Spleen (tissue), 11 donors: ENCODE measurements around the gene PRKCH. TPM values are rescaled to one million over a fixed set of nuclear protein-coding genes. Genes with fewer than 3 reads are reported as not detected.
A peak's percentile ranks its signal among the peaks of the same experiment; 100 is the strongest.

Source experiments
- DNase-seq: peaks from one replicate; pipeline ENCODE4 v3.0.0-alpha.2; 2020
- H3K27ac ChIP-seq, 8 donors: fragments of 200-600 bp; sonication (generic) in 7 of 8; 1 replicate in 4 of 8; 2 replicates in 4 of 8; pipeline versions ENCODE4 v1.5.0 to v1.8.0; 2016 to 2021; ENCODE audit warnings: inconsistent platforms in 4 of 8, mild to moderate bottlenecking in 4 of 8, moderate library complexity in 1 of 8
- H3K27me3 ChIP-seq, 7 donors: fragments of 200-600 bp; sonication (generic) in 6 of 7; replicated peaks in 1 of 7; 1 replicate in 4 of 7; 2 replicates in 3 of 7; pipeline versions ENCODE4 v1.5.0 to v1.8.0; 2016 to 2021; ENCODE audit warnings: inconsistent platforms in 3 of 7, mild to moderate bottlenecking in 1 of 7
- H3K36me3 ChIP-seq, 6 donors: fragments of 200-600 bp; sonication (generic) in 5 of 6; 1 replicate in 4 of 6; 2 replicates in 2 of 6; pipeline versions ENCODE4 v1.5.0 to v1.8.0; 2016 to 2021; ENCODE audit warnings: inconsistent platforms in 2 of 6
- H3K4me1 ChIP-seq, 6 donors: fragments of 200-600 bp; sonication (generic) in 5 of 6; 1 replicate in 3 of 6; 2 replicates in 3 of 6; pipeline versions ENCODE4 v1.5.0 to v1.8.0; 2016 to 2021; ENCODE audit warnings: inconsistent platforms in 3 of 6
- H3K4me3 ChIP-seq, 8 donors: fragments of 200-600 bp; sonication (generic) in 7 of 8; 1 replicate in 4 of 8; 2 replicates in 4 of 8; pipeline versions ENCODE4 v1.5.0 to v1.8.0; 2016 to 2021; ENCODE audit warnings: inconsistent platforms in 4 of 8, mild to moderate bottlenecking in 4 of 8, moderate library complexity in 2 of 8
- H3K9me3 ChIP-seq, 8 donors: fragments of 200-600 bp; sonication (generic) in 7 of 8; 1 replicate in 4 of 8; 2 replicates in 4 of 8; pipeline versions ENCODE4 v1.5.0 to v1.8.0; 2016 to 2021; ENCODE audit warnings: inconsistent platforms in 4 of 8
- CTCF ChIP-seq, 11 experiments: fragments of 200-600 bp in 7 of 11; fragments of 450-650 bp in 4 of 11; sonication (generic) in 4 of 11; IDR thresholded peaks in 8 of 11; conservative IDR thresholded peaks in 3 of 11; 1 replicate in 7 of 11; 2 replicates in 4 of 11; pipeline versions ENCODE4 v1.4.0 to v1.8.0; 2016 to 2021; ENCODE audit warnings: antibody characterized with exemption in 11 of 11, inconsistent platforms in 4 of 11, mild to moderate bottlenecking in 1 of 11
- POLR2A ChIP-seq, 3 donors: fragments of 450-650 bp; IDR thresholded peaks; one replicate each; pipeline ENCODE4 v1.5.1; 2017; ENCODE audit warnings: antibody characterized with exemption in 3 of 3, mild to moderate bottlenecking in 1 of 3
- POLR2AphosphoS5 ChIP-seq, 3 donors: sonication (generic); formaldehyde crosslinking; IDR thresholded peaks; one replicate each; pipeline ENCODE4 v1.5.1; 2017; ENCODE audit warnings: antibody characterized with exemption in 3 of 3
- WGBS, 5 donors: extraction: QIAGEN DNeasy Blood & Tissue Kit in 3 of 5; methylation state at CpG; one replicate each; pipeline versions ENCODE4 v1.1.5 to v1.1.7; 2013 to 2018; 5-methylcytosine and 5-hydroxymethylcytosine counted together
- intact Hi-C: fragments of 100-400 bp; cut with DNase I; formaldehyde crosslinking; loops from one replicate; pipeline ENCODE4 v1.15.0; 2023; ENCODE audit warnings: low total_unique reads
- polyA plus RNA-seq, 3 donors: library from polyadenylated mRNA; stranded (reverse); fragments of 200-250 nt; gene quantifications; one replicate each; pipeline ENCODE4 v1.2.1, GENCODE V29; 2013
- total RNA-seq, 7 donors: library from RNA; depleted of rRNA in 3 of 7; stranded (reverse); fragments of >200 nt in 3 of 7; fragmentation: NEBNext Ultra II Directional in 4 of 7; extraction: Animal tissue kit (Norgen Biotek cat#: 25700) in 4 of 7; gene quantifications; one replicate each; pipeline versions ENCODE4 v1.1.0 to v1.2.1, GENCODE V29; 2016 to 2021
- donor health status: healthy with polysubstance abuse.
- donor health status: DM: no; HTN: no; CAD: no; lungs with moderate emphysema.
- donor health status: DM: no; HTN: no; CAD: no.
- donor health status: Bipolar disorder and iron deficiency.
- donor health status: healthy.
- donor health status: DM: no; HTN: no; CAD: no.
- donor health status: DM: yes; HTN: yes; CAD: no.

Gene PRKCH
- total and polyA plus RNA-seq, 10 donors: 10.0 to 184 (median 105) TPM

DNA sequence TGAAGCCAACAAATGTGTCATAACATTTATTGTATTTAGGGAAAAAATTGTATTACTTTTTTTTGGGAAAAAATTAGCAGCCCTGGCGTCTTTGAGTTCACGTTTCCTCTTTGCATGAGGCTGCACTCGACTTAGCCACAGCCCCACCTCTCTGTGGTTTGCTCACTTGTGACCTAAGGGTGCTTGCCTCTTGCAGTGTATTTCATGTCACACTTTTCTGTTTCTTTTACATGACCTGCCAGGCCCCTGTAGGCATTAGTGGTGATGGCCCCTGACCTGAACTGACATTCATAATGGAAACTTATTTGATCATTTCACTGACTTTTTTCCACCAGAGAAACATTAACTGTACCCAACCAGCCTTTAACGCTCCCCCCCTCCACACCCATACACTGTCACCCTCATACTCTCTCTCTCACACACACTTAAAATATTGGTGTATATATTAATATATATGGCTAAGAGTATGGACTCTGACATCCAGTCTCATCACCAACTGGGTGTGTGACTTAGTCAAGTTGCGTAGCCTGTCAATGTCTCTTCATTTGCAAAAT lies 122.9 kb downstream of the PRKCH start:
- peaks cover 15 to 96% (median 41%) of the 10 kb centered on the region in 6 donors for H3K4me1 ChIP-seq
- no peak for TF ChIP-seq POLR2A (IDR thresholded peaks at IDR 0.05)
- peak in 1 of 11 experiments; percentile 7 for TF ChIP-seq CTCF (IDR thresholded peaks at IDR 0.05 in 8 of 11, conservative IDR thresholded peaks at IDR 0.05 in 3 of 11)
- no peak overlapping the region for H3K4me3 ChIP-seq
- whole genome bisulfite sequencing, 5 donors: 40 to 62% (median 42%) methylated on average over 5 of the region's 5 CpGs
- intact Hi-C loops: loop anchor here (10.0 kb wide), 1 partner anchor 49 kb away; no protein-coding TSS in a partner anchor
- H3K36me3 ChIP-seq: peaks cover 0 to 10% (median 0%) of the 10 kb centered on the region in 6 donors
- H3K27me3 ChIP-seq: no peaks in the 10 kb centered on the region
- DNase-seq: peak; percentile 81
- peak overlapping the region in 5 of 8 donors; percentile 12 to 65 (median 46) for H3K27ac ChIP-seq
- H3K9me3 ChIP-seq: no peaks in the 10 kb centered on the region

GRCh38 chr14:61451491-61451890 lies 130.1 kb downstream of the PRKCH start:
- Histone ChIP-seq H3K27me3 (no peaks in the 10 kb centered on the region), H3K4me1 (peaks cover 0 to 82% (median 34%) of the 10 kb centered on the region in 6 donors), H3K4me3 (no peak overlapping the region), H3K9me3 (no peaks in the 10 kb centered on the region), H3K36me3 (peaks cover 0 to 55% (median 0%) of the 10 kb centered on the region in 6 donors), H3K27ac (peak overlapping the region in 4 of 8 donors; percentile 33 to 75 (median 68))
- no peak for TF ChIP-seq POLR2A (IDR thresholded peaks at IDR 0.05)
- TF ChIP-seq CTCF (IDR thresholded peaks at IDR 0.05 in 8 of 11, conservative IDR thresholded peaks at IDR 0.05 in 3 of 11): no peak
- TF ChIP-seq POLR2AphosphoS5 (IDR thresholded peaks at IDR 0.05): no peak
- 78 to 89% (median 86%) methylated on average over 2 of the region's 2 CpGs for WGBS, 5 donors
- intact Hi-C loops: no loop called here
- DNase-seq: no peak

- Histone ChIP-seq H3K27ac (peak overlapping the region in 5 of 8 donors; percentile 42 to 75 (median 65)), H3K9me3 (no peaks in the 10 kb centered on the region), H3K4me1 (peaks cover 0 to 83% (median 39%) of the 10 kb centered on the region in 6 donors), H3K36me3 (peaks cover 0 to 57% (median under 1%) of the 10 kb centered on the region in 6 donors), H3K4me3 (no peak overlapping the region), H3K27me3 (no peaks in the 10 kb centered on the region)
- WGBS, 5 donors: 72 to 86% (median 83%) methylated on average over 6 of the region's 6 CpGs
- intact Hi-C loops: no loop called here
- no peak for TF ChIP-seq POLR2AphosphoS5 (IDR thresholded peaks at IDR 0.05)
- no peak for TF ChIP-seq POLR2A (IDR thresholded peaks at IDR 0.05)
- TF ChIP-seq CTCF (IDR thresholded peaks at IDR 0.05 in 8 of 11, conservative IDR thresholded peaks at IDR 0.05 in 3 of 11): no peak
- DNase-seq: no peak
Observed at GRCh38 chr14:61451891-61452400, 130.6 kb downstream of the PRKCH start.

- no peak for TF ChIP-seq CTCF (IDR thresholded peaks at IDR 0.05 in 8 of 11, conservative IDR thresholded peaks at IDR 0.05 in 3 of 11)
- TF ChIP-seq POLR2A (IDR thresholded peaks at IDR 0.05): no peak
- TF ChIP-seq POLR2AphosphoS5 (IDR thresholded peaks at IDR 0.05): peak in 1 of 3 donors; percentile 72
- peaks cover 0 to 62% (median 5%) of the 10 kb centered on the region in 6 donors for H3K36me3 ChIP-seq
- H3K4me3 ChIP-seq: no peak overlapping the region
- 67 to 87% (median 85%) methylated on average over 3 of the region's 3 CpGs for WGBS, 5 donors
- peaks cover 0 to 82% (median 40%) of the 10 kb centered on the region in 6 donors for H3K4me1 ChIP-seq
- intact Hi-C loops: no loop called here
- no peaks in the 10 kb centered on the region for H3K27me3 ChIP-seq
- DNase-seq: no peak
- H3K9me3 ChIP-seq: no peaks in the 10 kb centered on the region
- peak overlapping the region in 4 of 8 donors; percentile 55 to 75 (median 68) for H3K27ac ChIP-seq
Observed at GRCh38 chr14:61452452-61452851, 131.1 kb downstream of the PRKCH start.
